GM19035 (cell line): ENCODE measurements around the gene KDM1A.

Experiments
- ATAC-seq: cut with Tn5 transposase; IDR thresholded peaks from one replicate; pipeline ENCODE4 v1.9.1; 2021; ENCODE audit not compliant: unreplicated experiment

Gene KDM1A

DNA sequence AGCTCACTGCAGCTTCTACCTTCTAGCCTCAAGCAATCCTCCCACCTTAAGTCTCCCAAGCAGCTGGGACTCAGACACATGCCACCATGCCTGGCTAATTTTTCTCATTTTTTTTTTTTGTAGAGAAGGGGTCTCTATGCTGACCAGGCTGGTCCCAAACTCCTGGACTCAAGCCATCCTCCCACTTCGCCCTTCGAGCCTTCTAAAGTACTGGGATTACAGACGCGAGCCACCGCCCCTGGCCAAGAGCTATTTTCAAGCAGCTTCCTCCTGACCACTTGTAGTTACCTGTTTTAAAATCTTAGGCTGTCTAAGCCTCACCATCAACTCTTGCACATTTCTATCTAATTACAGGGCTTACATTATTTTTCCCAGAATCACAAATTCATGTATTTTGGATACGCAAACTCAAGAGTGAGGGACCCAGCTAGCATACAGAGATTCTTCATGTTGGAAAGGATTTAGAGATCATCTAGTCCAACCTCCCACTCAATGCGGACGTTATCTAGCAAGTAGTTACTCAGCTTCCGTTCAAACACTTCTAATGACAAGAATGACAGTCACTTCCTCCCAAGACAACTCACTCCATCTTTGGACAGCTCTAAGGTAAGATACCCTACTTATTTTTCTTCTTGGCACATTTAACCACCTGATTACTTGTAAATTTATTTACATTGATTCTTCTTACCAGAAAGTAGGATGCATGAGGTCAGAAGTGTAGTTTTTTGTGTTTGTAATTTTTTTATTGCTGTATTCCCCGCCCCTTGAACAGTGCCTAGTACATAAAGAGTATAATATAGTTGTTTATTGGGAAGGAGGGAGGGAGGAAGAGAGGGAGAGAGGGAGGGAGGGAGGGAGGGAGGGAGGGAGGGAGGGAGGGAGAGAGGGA lies 84.0 kb downstream of the KDM1A start:
- ATAC-seq: no peak

DNA sequence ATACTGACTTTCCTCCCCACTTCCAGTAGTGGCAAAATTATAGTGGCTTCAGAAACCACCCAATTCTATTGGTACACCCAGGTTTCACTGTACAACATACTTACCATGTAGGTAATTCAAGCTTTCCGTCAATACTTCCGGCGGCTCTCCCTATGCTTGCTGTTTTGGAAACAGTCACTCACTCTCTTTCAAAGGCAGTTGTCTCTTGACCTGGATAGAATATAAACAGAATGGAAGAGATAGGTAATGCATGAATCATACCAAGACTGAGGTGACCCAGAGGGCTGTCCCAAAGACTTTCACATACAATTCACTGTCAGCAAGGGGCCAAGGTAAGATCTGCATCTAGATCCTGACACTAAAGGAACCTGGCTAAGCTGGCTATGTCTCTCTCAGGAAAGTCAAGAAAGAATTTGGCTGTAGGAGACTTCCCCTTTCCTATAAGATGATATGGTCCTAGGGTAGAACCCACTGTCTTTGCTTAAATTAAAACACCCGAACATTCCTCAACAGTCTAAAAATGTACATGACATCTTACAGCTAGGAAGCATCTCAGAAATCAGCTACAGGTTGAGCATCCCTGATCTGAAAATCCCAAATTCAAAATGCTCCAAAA lies 89.8 kb downstream of the KDM1A start:
- no peak for ATAC-seq

DNA sequence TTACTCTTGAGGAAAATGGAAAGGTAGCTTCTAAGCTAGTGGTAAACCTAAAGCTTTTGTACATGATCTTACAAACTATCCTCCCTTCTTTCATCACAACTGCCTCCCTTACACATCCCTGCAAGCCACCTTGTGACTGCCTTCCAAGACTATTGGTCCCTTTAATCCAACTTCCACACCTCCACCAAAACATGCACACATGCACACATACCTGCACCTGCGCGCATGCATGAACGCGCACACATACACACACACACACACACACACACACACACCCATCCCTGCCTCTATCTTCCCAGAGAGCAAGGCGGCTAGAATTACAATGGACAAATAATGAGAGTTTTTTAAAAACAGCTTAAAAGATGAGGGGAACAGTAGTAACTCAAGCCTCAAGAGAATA lies 91.1 kb downstream of the KDM1A start:
- no peak for ATAC-seq

DNA sequence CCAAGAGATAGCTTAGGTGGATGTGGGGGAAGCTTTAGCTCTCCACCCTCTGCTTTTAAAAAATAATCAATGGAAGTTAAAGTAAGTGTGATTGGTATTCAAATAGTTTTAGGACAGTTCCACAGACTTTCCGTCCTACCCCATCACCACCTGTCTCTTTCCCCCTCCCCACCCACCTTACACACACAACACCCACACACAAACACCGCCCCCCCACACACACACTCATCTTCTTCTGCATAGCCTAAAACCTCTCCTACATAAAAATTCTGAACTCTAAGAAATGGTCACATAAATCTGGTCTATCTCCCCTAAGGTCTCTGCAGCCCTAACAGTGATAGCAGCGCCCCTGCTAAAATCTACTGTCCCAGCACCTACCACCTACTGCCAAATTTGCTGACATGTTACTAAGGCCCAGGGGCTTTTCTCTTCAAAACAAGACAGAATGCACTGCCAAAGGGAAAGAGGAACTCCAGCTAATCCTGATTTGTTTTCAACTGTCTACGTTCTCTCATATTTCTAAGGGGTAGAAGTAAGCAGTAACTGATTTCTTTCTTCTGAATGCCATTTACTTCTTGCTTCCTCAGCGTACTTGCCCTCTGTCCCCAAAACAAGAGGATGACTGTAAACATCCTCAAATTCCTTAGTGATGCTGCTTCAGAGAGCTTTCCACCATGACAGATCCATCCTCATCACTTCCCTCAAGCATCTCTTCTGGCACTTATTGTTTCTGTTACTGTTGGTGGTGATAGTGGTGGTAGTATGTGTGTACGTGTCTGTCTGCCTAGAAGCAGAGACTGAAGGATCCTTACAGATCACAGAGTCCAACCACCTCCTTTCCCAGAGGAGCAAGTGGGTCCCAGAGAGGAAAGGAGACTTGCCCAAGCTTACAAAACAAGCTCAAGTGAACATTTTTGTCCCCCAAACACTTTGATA lies 92.6 kb downstream of the KDM1A start:
- ATAC-seq: no peak

DNA sequence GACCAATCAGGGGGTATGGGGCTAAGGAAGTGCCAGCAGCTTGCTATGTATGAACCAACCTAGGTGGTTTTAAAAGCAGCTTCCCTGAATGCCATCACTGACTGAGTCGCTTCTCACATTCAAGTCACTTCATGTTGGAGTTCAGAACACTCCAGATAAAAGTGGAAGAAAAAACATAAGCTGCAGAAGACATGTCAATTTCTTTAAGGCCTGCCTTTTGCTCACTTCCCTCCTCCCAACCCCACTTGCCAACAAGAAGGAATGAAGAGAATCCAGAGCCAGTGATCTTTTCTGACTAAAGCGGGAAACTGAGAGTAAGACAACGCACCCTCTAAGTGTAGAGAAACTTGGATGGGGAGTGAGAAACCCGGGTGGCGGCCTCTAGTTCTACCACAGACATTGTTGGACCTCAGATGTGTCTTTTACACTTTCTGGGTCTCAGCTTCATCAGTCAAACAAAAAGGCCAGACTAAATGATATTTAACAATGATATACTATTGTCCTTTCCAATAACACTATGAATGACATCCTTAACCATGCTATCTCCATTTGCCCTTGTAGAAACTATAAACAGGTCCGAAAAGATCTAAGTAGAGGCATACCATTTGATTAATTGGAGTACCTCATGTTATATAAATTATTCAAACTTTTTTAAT lies 95.3 kb downstream of the KDM1A start:
- ATAC-seq: no peak

DNA sequence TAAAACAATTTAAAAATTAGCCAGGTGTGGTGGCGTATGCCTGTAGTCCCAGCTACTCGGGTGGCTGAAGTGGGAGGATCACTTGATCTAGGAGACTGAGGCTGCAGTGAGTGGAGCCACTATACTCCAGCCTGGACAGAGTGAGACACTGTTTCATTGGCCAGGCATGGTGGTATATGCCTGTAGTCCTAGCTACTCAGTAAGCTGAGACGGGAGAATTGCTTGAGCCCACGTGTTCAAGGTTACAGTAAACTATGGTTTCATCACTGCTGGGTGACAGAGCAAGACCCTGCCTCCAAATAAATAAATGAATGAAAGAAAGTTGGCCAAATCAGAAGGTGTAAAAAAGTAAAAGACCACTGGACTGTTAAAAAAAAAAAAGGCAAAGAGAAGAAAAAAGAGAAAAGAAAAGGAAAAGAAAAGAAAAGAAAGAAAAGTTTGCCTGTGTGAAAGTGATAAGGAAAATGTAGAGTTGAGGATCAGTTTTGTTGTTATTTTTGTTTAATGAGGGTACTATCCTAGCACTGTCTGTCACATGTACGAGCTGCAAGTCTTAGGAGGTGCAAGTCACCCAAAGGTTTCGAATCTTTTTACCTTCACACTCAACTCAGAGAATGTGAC lies 97.1 kb downstream of the KDM1A start:
- ATAC-seq: no peak

DNA sequence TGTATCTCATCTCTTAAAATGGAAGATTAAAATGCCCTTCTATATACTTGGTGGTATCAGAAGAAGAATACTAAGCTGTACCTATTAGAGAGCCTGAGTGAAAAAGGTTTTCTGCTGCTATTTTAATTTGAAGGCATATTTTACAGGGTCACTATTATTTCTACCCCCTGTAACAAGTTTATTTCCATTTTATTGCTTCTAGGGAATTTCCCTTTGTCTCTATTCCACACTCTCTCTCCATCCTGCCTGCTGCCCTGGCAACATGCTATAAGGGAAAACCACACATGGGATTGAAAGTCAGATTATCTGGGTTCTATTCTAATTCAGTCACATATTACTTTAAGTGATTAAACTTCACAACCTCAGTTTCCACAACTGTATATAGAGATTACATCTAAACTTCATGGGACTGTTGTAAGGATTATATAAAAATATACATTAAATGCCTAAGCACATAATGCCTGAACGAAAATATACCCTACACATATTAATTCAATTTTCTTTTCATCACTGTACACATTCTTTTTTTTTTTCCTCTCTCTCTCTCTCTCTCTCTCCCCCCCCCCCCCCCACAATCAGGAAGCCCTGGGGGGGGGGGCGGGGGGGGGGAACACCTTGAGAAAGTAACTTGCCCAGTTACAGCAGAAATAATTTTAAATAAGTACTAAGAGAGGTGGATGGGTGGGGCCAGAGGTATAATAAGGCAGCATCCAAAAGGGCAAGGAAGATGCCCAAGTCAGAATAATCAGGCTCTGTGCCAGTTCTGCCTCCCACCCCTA lies 97.8 kb downstream of the KDM1A start:
- no peak for ATAC-seq

DNA sequence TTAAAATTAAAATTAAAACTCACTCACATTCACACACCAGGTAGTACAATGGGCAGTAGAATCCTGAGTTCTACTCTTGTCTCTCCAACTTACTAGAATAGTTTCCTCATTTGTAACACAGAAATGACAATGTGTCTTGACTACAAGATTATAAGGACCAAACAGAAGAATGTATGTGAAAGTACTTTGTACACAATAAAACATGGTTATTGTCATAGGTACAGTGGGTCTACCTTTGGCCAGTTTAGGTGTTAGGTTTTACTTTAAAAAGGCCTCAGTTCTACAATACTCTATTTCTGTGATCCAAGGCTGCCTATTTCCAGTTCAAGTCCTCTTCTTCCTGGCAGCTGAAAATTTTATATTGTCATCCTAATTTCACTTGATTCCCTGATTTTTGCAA lies 99.1 kb downstream of the KDM1A start:
- no peak for ATAC-seq

DNA sequence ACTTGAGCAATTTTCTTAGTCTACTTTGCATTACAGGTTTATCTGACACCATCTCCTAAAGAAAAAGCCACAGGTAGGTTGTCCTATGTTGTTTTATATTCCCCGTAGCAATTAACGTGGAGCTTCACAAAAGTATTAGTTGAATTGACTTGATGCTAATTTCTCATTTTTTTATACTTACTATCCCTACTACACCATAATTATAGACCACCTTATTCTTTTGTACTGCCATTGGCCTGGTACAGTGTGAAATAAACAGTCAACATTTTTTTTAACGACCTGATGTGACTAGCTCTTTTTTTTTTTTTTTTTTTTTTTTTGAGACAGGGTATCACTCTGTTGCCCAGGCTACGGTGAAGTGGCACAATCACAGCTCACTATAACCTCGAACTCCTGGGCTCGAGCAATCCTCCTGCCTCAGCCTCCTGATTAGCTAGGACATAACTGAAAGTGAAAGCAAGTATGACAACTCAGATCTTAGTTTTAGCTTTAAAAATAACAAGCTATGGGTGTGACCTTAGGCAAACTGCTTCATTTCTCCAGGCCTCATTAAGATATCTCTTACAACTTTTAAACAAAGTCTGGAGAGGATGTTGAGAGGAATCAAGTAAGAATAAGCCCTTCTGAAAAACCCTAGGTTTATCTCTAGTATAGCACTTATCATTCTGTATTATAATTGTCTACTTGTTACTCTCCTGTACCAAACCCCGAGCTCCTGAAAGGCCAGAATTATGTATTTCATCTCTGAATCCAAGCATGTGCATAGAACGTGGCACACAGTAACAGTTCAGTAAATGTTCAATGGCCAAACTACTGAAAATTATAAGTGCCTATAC lies 99.9 kb downstream of the KDM1A start:
- no peak for ATAC-seq

DNA sequence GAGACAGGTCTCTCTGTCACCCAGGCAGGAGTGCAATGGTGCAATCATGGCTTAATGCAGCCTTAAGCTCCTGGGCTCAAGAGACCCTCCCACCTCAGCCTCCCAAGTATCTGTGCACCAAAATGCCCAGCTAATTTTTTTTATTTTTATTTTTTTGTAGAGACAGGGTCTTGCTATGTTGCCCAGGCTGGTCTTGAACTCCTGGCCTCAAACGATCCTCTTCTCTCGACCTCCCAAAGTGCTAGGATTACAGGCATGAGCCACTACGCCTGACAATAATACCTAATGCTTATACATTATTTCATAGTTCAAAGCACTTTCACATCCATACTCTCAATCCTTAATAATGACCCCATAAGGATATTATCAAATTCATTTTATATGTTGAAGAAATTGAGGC lies 101.1 kb downstream of the KDM1A start:
- no peak for ATAC-seq

DNA sequence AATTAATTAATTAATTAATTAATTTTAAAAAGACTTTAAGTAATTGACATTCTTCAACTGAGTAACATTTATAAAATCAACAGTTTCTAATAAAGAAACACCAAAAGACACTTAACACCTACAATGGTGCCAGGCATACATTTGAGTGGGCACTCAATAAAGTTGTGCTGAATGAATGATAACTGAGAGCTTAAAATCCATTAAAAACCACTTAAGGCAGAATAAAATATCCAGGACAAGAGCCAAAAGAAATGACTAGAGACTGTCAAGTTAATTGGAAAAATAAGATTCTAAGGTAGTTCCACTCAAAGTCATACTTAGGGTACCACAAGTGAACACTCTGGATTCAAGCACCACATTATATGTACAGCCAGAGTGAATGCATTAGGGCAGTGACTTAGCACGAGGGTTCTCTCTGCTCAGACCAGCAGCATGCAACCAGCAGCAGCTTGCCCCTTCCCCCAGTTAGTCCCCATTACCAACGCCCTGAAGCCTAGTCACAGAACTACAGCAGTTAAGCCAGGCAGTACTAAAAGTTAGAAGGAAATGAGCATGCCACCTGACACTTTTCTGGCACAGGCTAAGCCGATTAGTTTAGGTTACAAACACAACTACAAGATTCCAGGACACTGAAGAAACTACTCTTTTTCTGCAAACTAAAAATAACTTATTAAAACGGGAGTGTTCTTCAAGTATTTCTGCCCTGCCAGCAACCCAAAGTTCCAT lies 102.9 kb downstream of the KDM1A start:
- no peak for ATAC-seq

DNA sequence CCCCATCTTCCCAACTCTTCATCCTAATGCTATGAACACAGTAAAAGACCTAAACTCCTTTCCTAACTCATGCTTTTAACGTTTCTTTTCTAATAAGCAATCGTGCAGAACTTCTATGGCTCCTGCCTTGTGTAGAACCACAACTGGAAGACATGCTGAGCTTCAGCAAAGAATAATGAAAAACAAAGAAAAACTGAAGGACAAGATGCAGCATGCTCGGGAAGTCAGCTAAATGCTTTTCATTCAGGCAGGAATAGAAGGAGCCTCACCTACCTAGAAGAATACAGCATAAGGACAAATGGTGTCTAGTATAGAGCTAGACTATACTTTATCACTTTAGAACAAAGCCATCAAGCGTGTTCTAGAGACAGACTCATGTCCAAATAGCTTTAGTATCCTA lies 103.5 kb downstream of the KDM1A start:
- no peak for ATAC-seq

DNA sequence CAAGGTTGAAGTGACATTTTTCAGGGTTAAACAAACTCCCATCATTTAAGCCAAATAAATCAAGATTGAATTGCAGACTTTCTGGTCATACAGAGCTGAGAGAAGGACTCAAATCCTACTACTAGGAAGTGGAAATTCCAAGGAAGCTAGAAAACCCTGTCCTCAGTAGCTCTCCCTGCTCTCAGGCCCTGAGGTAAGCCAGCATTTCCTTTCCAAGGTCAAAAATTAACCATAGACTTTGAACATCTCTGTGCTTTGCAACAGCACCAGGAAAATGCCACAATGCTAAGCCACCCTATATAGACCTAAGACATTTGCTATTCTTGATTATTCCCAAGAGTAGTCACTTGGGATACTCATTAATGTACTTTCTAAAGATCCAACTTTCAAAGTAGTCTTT lies 104.3 kb downstream of the KDM1A start:
- ATAC-seq: no peak

DNA sequence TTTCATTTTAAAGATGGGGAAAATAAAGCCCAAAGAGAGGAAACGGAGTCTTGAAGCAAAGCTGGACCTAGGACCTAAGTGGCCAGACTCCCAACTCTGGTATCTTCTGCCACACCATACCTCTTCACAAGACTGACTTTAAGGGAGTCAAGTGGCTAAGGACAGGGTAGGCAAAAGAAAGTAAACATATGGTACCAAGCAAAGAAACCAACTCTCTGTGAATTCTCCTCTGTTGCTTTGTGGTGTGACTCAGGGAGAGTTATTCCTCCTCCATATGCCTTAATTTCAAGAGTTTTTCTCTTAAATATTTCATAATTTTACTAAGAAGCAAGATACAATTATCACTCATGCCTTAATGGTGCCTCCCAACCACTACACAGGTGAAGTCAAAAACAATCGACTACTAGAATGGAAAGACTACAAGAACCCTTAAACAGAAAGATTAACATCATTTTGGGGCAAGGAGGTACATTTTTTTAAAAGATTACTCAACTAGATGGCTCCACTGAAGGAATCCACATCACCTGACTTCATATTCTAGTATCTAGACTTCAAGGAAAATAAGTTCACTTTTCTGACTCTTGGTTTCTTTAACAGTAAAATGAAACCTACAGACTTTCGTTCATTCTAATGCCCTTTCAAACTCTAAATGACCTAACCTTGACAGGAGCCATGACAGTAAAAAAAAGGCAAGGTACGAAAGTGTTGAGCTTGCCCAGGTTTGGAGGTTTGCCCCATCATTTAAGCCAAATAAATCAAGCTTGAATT lies 105.2 kb downstream of the KDM1A start:
- ATAC-seq: no peak

DNA sequence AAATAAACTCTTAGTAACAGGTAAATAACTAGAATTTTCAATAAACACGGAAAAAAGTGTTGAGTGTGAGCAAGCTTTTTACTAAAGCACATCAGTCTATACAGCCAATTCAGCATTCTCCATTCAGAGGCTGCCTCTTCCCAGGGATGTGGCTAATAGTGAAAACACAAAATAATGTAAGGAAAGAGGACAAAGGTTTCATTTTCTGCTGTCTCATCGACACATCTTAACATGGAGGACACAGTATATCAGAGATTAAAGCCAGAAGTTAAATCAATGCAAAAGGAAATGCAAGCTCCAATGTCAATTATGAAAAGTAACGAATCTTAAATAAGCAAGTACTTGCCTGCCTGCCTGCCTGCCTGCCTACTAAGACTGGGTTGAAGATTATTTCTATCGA lies 106.2 kb downstream of the KDM1A start:
- ATAC-seq: no peak

DNA sequence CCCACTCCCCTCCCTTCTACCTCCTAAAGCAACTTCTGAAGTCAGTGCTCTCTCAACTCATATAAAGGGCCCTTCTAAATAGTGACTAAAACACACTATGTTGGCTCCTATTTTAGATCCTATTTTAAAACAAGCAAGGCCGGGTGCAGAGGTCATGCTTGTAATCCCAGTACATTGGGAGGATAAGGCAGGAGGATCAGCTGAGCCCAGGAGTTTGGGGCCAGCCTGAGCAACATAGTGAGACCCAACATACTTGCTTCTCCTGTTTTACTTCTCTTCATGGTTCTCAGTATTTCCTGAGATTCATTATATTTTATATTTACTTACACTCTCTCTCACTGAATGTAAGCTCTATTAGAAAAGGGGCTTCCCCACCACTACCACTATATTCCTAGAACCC lies 106.9 kb downstream of the KDM1A start:
- ATAC-seq: no peak

DNA sequence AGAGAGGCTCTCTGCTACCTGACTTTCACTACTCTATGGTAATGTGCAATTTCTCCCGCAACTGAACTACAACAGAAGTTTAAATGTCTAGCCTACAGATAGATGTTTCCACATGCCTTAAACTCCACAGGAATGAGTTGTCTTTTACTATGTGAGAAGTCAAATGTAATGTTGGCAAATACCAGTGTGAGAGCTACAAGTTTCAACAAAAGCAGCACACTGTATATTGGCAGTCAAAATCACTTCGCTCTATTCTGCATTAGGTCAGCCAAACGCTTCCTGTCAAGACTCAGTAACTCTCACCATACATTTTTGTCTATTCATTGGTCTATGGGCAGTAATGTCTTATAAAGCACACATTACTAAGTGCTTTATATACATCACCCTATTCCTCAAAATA lies 107.5 kb downstream of the KDM1A start:
- ATAC-seq: no peak

DNA sequence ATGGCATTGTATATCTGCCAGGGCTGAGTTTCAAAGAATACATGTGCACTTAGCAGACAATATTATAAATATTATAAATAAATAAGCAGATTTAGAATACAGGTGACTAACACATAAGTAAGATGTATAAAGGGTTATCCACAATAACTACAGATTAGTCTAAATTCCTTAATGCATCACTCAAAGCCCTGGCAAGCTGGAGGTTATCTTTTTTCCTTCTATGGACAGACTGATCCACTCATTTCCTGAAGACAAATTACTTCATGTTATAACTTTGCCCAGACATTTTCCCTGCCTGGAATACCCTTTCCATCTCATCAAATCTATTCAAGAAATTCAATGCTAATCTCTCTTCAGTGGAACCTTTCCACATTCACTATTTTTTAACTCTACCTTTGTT lies 110.6 kb downstream of the KDM1A start:
- ATAC-seq: no peak
